HG03342 (cell line): ENCODE results near the gene PHF2.

Experiments
- ATAC-seq: cut with Tn5 transposase; IDR thresholded peaks from one replicate; pipeline ENCODE4 v1.9.1; 2021; ENCODE audit warnings: mild to moderate bottlenecking, moderate library complexity; ENCODE audit not compliant: unreplicated experiment

The PHF2 gene

GRCh38 chr9:93598647-93599241, 22.4 kb downstream of the PHF2 start:
- ATAC-seq = no peak

DNA sequence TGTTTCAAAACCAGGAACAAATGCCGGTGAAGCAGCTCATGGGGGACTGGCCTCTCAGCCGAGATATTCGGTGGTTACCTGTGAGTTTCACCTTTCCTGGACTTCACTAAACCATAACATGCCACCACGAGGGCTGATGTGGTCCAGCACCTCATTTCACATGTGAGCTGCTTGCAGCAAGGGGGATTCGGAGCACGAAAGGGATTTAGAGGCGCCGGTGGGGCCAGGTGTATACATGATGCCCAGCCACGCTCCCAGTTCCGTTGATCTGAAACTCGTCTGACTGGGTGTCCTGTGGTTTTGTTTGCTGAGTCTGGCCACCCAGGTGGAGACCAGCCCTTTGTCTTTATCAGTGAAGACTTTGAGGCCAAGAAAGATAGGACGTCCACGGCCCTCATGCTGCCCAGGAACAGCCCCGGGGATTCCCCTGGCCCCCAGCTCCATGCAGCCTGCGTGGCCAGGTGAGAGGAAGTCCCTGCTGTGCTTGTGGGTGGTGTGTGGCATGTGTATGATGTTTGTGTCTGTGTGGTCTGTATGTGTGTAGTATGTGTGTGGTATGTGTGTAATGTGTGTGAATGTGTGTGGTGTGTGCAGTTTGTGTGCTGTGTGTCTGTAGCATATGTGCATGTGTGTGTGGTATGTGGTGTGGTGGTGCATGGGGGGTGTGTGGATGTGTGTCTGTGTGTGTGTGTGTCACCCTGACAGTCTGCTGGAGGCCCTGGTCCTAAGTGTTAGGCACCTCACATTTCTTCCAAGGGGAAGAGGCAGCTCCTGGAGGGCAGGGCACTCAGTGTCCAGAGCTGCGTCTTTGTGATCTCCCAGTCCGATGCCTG, 23.4 kb downstream of the PHF2 start:
- ATAC-seq = no peak

DNA sequence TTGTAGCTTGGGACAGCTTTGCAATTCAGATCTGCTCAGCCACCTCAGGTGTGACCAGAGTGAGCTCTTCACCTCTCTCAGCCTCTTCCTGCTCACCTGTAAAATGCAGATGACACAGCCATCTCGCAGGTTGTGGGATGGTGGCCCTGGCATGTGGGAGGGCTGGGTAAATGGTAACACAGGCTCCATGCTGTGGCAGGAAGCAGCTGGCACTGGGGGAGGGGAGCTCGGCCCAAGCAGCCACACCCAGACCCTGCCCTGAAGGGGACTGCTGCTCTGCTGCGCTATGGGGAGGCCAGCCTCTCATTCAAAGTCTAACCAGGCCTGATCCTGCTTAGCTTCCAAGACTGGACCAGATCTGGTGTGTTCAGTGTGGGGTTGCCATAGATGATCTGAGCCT, 24.1 kb downstream of the PHF2 start:
- no peak for ATAC-seq

- ATAC-seq = no peak
These were observed 24.7 kb downstream of the PHF2 start for GRCh38 chr9:93601063-93601462.

DNA sequence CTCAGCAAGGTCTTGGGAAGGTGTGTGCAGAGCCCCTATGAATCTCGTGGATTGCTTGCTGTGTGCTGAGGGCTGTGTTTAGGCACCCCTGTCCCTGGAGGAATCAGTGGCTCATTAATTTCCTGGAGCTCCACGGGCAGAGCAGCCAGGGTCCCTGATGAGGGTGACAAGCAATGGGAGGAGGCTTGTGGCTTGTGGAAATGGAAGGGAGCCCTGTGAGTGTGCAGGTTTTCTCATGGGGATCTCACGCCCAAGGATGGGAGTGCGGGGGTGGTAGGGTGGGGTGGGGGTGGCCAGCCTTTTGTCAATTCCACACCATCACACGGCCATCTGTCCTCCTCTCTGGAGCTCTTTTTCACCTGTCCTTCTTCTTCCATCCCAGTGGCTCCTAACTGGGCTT, 25.3 kb downstream of the PHF2 start:
- no peak for ATAC-seq

DNA sequence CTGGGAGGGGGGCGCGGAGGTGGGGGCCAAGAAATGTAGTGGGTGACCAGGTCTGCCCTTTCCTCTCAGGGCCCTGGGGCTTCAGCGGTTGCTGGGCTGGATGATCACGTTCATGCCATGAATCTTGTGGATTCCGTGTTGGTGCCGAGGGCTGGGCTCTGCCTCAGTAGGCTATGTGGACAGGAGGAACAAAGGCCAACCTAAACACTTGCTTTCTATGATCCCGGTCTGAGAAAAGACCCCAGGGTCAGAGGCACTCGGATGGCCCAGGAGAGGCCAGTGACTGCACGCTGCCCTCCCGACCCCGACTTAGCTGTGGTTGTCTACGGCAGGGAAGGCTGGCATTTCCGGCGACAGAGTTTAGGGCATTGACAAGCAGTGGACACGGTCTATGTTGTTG, 26.6 kb downstream of the PHF2 start:
- no peak for ATAC-seq

GRCh38 chr9:93603906-93604326, 27.5 kb downstream of the PHF2 start:
- no peak for ATAC-seq

DNA sequence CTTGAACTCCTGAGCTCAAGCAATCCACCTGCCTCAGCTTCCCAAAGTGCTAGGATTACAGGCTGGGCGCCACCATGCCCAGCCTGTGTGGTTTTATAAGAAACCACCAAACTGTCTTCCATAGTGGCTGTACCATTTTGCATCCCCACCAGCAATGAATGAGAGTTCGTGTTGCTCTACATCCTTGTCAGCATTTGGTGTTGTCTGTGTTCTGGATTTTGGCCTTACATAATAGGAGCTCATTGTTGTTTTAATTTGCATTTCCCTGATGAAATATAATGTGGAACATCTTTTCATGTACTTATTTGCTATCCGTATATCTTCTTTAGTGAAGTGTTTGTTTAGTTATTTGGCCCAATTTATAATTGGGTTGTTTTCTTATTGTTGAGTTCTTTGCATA, 29.8 kb downstream of the PHF2 start:
- no peak for ATAC-seq

GRCh38 chr9:93610206-93610605, 33.8 kb downstream of the PHF2 start:
- ATAC-seq = no peak

GRCh38 chr9:93612052-93612795, 35.8 kb downstream of the PHF2 start:
- no peak for ATAC-seq

- no peak for ATAC-seq
These were observed 36.4 kb downstream of the PHF2 start for GRCh38 chr9:93612796-93613154.

GRCh38 chr9:93613174-93613573, 36.8 kb downstream of the PHF2 start:
- ATAC-seq = no peak

- ATAC-seq = no peak
These were observed 37.4 kb downstream of the PHF2 start for GRCh38 chr9:93613791-93614190.

GRCh38 chr9:93614830-93615468, 38.6 kb downstream of the PHF2 start:
- ATAC-seq = no peak

- ATAC-seq = no peak
These were observed 39.7 kb downstream of the PHF2 start for GRCh38 chr9:93616044-93616443.

DNA sequence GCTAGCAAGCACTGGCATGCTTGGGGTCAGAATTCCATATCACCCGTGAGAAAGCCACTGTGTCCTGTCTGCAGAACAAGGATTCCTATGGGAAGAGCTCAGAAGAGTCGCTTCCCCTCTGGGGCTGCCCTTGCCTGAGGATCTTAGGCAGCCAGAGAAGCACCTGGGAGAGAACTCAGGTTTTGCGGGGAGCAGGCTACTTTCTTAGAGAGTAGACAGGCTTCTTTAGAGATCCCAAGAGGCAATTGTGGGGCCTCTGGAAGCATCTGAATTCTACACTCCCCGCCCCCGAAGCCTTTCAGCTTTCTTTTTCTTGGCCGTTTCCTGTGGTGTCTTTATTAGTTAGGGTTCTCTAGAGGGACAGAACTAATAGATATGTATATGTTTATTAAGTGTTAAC, 40.9 kb downstream of the PHF2 start:
- ATAC-seq = no peak

DNA sequence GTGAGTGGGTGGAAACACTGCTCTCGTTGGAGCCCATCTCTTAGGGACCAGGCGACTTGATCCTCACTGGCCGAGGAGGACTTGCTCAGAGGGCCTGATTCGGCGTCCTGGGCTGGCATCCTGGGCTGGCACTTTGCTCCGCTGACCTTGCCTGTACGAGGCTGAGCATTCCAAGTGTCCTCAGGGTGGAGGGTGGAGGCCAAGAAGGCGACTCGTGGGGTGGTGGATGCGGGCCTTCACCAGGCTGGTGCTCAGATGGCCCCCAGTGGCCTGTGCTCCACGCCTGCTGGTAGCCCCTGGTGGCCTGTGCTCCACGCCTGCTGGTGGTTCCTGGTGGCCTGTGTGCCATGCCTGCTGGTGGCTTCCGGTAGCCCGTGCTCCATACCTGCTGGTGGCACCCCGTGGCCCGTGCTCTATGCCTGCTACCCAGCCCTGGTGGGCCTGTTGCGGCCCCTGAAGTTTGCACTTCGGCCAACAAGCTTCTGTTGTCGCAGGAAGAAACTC, 42.9 kb downstream of the PHF2 start:
- ATAC-seq = no peak

- no peak for ATAC-seq
These were observed 43.7 kb downstream of the PHF2 start for GRCh38 chr9:93620041-93620506.

DNA sequence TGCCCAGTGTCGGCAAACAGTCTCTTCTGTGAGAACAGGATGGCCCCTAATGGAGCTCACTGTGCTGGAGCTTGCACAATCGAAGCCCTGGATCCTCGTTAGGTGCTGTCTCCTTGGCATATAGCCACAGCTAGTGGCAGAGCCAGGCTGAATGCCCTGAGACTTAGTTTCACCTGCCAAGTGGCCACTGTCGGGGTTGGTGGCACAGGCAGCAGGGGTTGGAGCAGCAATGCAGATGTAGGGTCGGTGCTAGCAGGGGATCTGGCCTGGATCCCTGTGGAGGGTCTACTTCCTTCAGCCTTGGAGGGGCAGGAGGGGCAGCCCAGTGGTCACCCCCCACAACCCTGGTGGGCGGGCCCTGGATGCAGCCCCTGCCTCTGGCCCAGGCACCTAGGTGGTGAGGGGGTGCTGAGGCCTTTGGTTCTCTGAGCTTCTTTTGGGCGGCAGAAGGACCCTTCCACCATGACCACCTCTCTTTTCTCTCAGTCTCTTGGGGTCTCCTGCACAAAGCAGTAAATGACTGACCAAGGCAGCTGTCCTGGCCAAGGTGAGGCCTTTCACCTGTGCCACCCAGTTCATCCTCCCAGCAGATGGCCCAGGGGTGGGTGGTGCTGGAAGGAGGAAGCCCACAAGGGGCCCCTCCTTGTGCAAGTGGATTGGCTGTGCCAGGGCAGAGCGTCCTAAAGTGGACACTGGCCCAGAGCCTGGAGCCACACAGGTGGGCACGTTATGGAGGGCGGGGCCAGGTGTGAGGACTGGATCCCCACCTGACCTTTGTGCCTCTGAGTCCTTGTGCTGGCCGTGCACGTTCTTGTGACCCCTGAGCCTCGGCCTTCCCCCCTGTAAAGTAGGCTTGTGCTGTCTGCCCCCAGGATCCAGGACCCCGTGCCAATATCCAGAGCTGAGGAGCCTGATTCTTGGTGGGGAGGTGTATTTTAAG, 44.8 kb downstream of the PHF2 start:
- ATAC-seq = no peak

DNA sequence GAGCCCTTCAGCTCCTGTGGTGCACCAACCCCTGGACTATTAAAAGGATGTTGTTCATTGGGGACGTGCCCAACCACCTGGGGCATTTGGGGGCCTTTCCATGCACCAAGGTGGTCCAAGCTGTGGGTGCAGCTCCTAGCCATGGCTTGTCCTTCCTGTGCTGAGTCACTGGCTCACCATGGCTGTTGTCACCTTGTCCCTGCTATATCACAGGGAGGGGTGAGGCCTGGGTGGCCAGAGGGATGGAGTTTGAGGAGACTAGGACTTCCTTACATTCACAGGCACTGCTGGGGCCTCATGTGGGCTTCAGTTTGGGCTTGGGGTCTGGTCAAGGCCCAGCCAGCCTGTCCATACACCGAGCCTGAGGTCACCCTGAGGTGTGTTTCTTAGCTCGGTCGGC, 45.5 kb downstream of the PHF2 start:
- ATAC-seq = no peak
